SU-DHL-6 (cell line): ENCODE data around the gene PLEKHF1.

ENCODE experiments used
- H2AFZ ChIP-seq: fragments of 200-600 bp; sonication (generic); 2 replicates; pipeline ENCODE4 v1.6.1; 2014; ENCODE audit warnings: low read depth, mild to moderate bottlenecking, moderate library complexity, mixed read lengths, antibody characterized with exemption, low read length; ENCODE audit not compliant: severe bottlenecking
- H3F3A ChIP-seq: fragments of 200-600 bp; shearing (Covaris generic); 2 replicates; pipeline ENCODE4 v1.6.0; 2016; ENCODE audit warnings: antibody characterized with exemption, mild to moderate bottlenecking; ENCODE audit not compliant: insufficient read depth
- H3K27ac ChIP-seq: fragments of 200-600 bp; sonication (generic); 2 replicates; pipeline ENCODE4 v1.5.1; 2016; ENCODE audit warnings: low read depth, mild to moderate bottlenecking, low read length, moderate library complexity, mixed read lengths
- H3K27me3 ChIP-seq: fragments of 200-600 bp; sonication (generic), shearing (Covaris generic); 2 replicates; pipeline ENCODE4 v1.6.0; 2014; ENCODE audit warnings: mild to moderate bottlenecking, low read length
- H3K36me3 ChIP-seq: fragments of 200-600 bp; sonication (generic); 2 replicates; pipeline ENCODE4 v1.6.1; 2014; ENCODE audit warnings: mild to moderate bottlenecking, low read length, mixed read lengths
- H3K4me2 ChIP-seq: fragments of 300-600, 200-600 bp; shearing (Covaris generic), sonication (generic); 2 replicates; pipeline ENCODE4 v1.6.0; 2014; ENCODE audit warnings: low read length, low read depth, mild to moderate bottlenecking; ENCODE audit not compliant: poor library complexity, severe bottlenecking
- H3K4me3 ChIP-seq: fragments of 200-600 bp; sonication (generic); 2 replicates; pipeline ENCODE4 v1.5.1; 2014; ENCODE audit warnings: antibody characterized with exemption, low read length, mild to moderate bottlenecking, mixed read lengths; ENCODE audit not compliant: insufficient read depth, poor library complexity, severe bottlenecking
- H3K79me2 ChIP-seq: fragments of 200-600 bp; sonication (generic); 2 replicates; pipeline ENCODE4 v1.6.1; 2014; ENCODE audit warnings: mild to moderate bottlenecking, low read length, moderate library complexity; ENCODE audit not compliant: insufficient read depth
- H3K9ac ChIP-seq: fragments of 200-600 bp; sonication (generic); 2 replicates; pipeline ENCODE4 v1.7.0; 2014; ENCODE audit warnings: mild to moderate bottlenecking, low read length
- H3K9me2 ChIP-seq: fragments of 200-600 bp; sonication (generic); replicated peaks from 2 replicates; pipeline ENCODE4 v1.6.1; 2014; ENCODE audit warnings: low read length; ENCODE audit not compliant: insufficient read depth
- H3K9me3 ChIP-seq: fragments of 200-600 bp; sonication (generic); 2 replicates; pipeline ENCODE4 v1.6.1; 2014; ENCODE audit warnings: low read length, mixed read lengths; ENCODE audit not compliant: insufficient read depth
- H4K20me1 ChIP-seq: fragments of 200-600 bp; sonication (generic); 2 replicates; pipeline ENCODE4 v1.6.1; 2014; ENCODE audit warnings: low read depth, mild to moderate bottlenecking, antibody characterized with exemption, low read length, moderate library complexity, mixed read lengths
- EZH2phosphoT487 ChIP-seq: fragments of 200-600 bp; sonication (generic), shearing (Covaris generic); conservative IDR thresholded peaks from 2 replicates; pipeline ENCODE4 v1.6.1; 2018; ENCODE audit warnings: mild to moderate bottlenecking, antibody characterized with exemption, low read length, moderate library complexity, mixed read lengths
- TF ChIP-seq, protein P1 (sequence below): fragments of 200-600 bp; sonication (generic); IDR thresholded peaks from one replicate; pipeline ENCODE4 v1.5.1; 2017; ENCODE audit warnings: antibody characterized with exemption, mild to moderate bottlenecking, low read length, moderate library complexity; ENCODE audit not compliant: insufficient read depth, poor library complexity, severe bottlenecking

Gene PLEKHF1

DNA sequence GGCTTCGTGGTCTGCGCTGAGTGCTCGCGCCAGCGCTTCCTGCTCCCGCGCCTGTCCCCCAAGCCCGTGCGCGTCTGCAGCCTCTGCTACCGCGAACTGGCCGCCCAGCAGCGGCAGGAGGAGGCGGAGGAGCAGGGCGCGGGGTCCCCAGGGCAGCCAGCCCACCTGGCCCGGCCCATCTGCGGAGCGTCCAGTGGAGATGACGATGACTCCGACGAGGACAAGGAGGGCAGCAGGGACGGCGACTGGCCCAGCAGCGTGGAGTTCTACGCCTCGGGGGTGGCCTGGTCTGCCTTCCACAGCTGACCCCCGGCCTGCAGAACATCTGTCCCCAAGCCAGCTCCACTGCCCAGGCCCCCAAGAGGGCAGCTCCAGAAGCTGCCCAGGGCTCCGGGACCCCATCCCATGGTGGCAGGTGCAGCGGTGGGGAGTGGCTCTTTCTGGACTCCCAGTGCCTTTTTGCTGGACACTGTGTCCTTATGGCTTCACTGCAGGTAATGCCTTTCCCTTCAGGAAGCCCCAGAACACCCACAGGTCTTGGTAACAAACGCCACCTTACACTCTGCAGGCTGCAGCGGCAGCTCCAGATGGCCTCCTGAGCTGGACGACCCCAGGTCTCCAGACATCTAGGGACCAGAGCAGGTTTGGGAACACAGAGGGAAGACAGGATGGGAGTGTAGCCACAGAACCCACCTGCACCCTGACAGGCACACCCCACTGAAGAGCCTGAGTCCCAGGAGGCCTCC, 9.3 kb downstream of the PLEKHF1 start:
- peaks cover 7% of the 10 kb centered on the region for H3F3A ChIP-seq
- H2AFZ ChIP-seq, result no peak overlapping the region
- H3K27me3 ChIP-seq, result no peaks in the 10 kb centered on the region
- H4K20me1 ChIP-seq, result no peaks in the 10 kb centered on the region
- no peaks in the 10 kb centered on the region for H3K9me3 ChIP-seq
- no peak overlapping the region for H3K4me3 ChIP-seq
- no peaks in the 10 kb centered on the region for H3K79me2 ChIP-seq
- no peak overlapping the region for H3K4me2 ChIP-seq
- H3K9me2 ChIP-seq, result no peaks in the 10 kb centered on the region
- H3K9ac ChIP-seq, result no peak overlapping the region
- H3K27ac ChIP-seq, result no peak overlapping the region
- TF ChIP-seq, protein P1, sequence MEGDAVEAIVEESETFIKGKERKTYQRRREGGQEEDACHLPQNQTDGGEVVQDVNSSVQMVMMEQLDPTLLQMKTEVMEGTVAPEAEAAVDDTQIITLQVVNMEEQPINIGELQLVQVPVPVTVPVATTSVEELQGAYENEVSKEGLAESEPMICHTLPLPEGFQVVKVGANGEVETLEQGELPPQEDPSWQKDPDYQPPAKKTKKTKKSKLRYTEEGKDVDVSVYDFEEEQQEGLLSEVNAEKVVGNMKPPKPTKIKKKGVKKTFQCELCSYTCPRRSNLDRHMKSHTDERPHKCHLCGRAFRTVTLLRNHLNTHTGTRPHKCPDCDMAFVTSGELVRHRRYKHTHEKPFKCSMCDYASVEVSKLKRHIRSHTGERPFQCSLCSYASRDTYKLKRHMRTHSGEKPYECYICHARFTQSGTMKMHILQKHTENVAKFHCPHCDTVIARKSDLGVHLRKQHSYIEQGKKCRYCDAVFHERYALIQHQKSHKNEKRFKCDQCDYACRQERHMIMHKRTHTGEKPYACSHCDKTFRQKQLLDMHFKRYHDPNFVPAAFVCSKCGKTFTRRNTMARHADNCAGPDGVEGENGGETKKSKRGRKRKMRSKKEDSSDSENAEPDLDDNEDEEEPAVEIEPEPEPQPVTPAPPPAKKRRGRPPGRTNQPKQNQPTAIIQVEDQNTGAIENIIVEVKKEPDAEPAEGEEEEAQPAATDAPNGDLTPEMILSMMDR, result no peak
- no peak for TF ChIP-seq EZH2phosphoT487
- no peaks in the 10 kb centered on the region for H3K36me3 ChIP-seq

DNA sequence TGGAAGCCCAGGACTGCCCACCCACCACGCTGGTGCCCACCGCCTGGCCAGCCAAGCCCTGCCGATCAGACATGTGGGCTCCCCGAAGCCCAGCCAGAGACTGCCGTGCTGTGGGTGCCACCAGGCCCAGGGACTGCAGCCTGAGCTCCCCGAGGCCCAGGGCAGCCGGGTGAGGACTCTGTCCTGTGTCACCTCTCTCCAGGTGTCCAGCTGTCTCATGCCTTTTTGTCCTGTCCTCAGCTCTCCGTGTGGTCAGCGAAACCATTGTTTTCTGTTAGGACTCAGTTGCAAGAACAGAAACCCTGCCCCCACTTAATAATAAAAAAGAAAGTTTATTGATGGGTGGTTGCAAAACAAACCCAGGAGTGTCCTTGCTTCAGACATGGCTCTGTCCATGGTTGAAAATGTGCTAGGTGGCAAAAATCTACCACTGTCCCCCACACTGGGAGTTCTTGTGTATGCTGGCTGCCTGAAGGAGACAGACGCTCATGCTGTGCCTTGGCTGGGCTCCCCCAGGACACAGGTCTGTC, 9.9 kb downstream of the PLEKHF1 start:
- Histone ChIP-seq H3K27me3 (no peaks in the 10 kb centered on the region), H3K36me3 (no peaks in the 10 kb centered on the region), H3F3A (peaks cover 7% of the 10 kb centered on the region), H3K9ac (no peak overlapping the region), H3K4me2 (no peak overlapping the region), H3K79me2 (no peaks in the 10 kb centered on the region), H4K20me1 (no peaks in the 10 kb centered on the region), H3K4me3 (no peak overlapping the region), H3K9me3 (no peaks in the 10 kb centered on the region), H3K27ac (no peak overlapping the region), H3K9me2 (no peaks in the 10 kb centered on the region), H2AFZ (no peak overlapping the region)
- TF ChIP-seq, protein P1, result no peak
- TF ChIP-seq EZH2phosphoT487, result no peak

DNA sequence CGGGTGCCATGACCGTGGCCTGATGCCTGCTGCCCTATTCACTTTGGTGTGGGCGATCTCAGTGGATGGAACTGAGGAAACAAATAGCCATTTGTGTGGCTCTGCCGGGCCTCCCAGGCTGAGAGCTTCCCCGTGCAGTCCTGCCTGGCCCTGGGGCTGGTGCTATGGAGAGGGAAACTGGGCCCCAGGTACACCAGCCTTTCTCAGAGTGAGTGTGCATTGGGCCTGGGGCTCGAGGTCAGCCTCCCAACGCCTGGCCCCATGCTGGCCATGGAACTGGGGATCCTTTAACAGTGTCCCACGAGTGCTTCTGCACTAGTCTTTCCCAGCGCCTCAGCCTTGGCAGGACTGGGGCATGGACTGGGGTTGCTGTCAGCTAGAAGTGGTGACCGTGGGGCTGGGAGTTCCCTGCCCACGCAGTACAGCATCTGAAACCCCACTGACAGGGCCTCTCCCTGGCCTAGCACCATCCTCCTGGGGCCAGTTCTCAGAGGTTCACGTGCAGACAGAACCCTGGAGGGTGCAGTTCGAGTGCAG, 10.5 kb downstream of the PLEKHF1 start:
- no peak overlapping the region for H3K9ac ChIP-seq
- H3K27me3 ChIP-seq, result no peaks in the 10 kb centered on the region
- no peaks in the 10 kb centered on the region for H3K36me3 ChIP-seq
- H3K79me2 ChIP-seq, result no peaks in the 10 kb centered on the region
- no peaks in the 10 kb centered on the region for H3K9me3 ChIP-seq
- no peak overlapping the region for H3K4me3 ChIP-seq
- H2AFZ ChIP-seq, result no peak overlapping the region
- no peak for TF ChIP-seq EZH2phosphoT487
- TF ChIP-seq, protein P1, result no peak
- H3K4me2 ChIP-seq, result no peak overlapping the region
- peaks cover 7% of the 10 kb centered on the region for H3F3A ChIP-seq
- no peaks in the 10 kb centered on the region for H4K20me1 ChIP-seq
- no peak overlapping the region for H3K27ac ChIP-seq
- no peaks in the 10 kb centered on the region for H3K9me2 ChIP-seq
